NT2/D1 (cell line): ENCODE data around the gene HGF.

ENCODE experiments used
- SUZ12 ChIP-seq: IDR thresholded peaks from 2 replicates; pipeline ENCODE4 v1.6.1; 2011; ENCODE audit not compliant: insufficient read length, insufficient read depth; ENCODE audit errors: extremely low read depth
- YY1 ChIP-seq: IDR thresholded peaks from 2 replicates; pipeline ENCODE4 v1.6.1; 2011; ENCODE audit not compliant: insufficient read length, insufficient read depth
- ZNF274 ChIP-seq: IDR thresholded peaks from 2 replicates; pipeline ENCODE4 v1.6.1; 2011; ENCODE audit warnings: mild to moderate bottlenecking, low read depth, low read length

DNA sequence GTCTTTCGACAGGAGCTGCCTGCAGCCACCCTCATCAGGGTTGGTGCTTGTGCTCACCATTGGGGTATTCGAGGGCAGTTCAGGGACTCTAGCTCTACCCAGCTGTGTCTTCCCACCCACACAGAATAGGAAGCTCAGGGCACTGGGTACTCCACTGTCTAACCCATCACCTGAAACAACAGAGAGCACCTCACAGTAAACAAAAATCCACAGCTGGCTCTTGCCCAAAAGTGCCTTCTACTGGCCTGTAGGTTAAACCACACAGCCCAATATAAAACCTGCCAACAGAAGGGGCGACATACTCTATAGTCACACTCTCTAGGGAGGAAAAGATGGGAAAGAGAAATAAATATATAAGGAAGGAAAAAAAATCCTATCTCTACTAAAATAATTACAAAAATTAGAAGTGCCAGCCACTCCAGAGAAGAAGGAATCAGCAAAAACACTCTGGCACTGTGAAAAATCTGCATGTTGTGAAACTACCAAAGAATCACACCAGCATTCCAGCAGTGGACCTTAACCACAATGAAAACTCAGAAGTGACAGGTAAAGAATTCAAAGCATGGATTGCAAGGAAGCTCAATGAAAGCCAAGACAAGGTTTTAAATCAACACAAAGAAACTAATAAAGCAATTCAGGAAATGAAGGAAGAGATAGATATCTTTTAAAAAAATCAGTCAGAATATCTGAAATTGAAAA, 110.0 kb downstream of the HGF start:
- TF ChIP-seq SUZ12 (no peak), ZNF274 (no peak), YY1 (no peak)
